IPS-18a (cell line): ENCODE data around the gene GALNT1.

ENCODE experiments used
- H3K27ac ChIP-seq: one replicate; pipeline ENCODE4 v1.5.1; 2013; ENCODE audit warnings: low read length
- H3K27me3 ChIP-seq: one replicate; pipeline ENCODE4 v1.6.1; 2013; ENCODE audit warnings: mild to moderate bottlenecking, low read length; ENCODE audit not compliant: control insufficient read depth, insufficient read depth
- H3K36me3 ChIP-seq: one replicate; pipeline ENCODE4 v1.6.1; 2013; ENCODE audit warnings: low read depth, low read length; ENCODE audit not compliant: control insufficient read depth
- H3K4me1 ChIP-seq: one replicate; pipeline ENCODE4 v1.6.1; 2013; ENCODE audit warnings: low read depth, low read length; ENCODE audit not compliant: control insufficient read depth
- H3K4me3 ChIP-seq: one replicate; pipeline ENCODE4 v1.5.1; 2013; ENCODE audit warnings: low read length
- H3K9ac ChIP-seq: one replicate; pipeline ENCODE4 v1.6.1; 2013; ENCODE audit warnings: mild to moderate bottlenecking, low read length, moderate library complexity
- H3K9me3 ChIP-seq: one replicate; pipeline ENCODE4 v1.6.1; 2013; ENCODE audit warnings: low read depth, low read length; ENCODE audit not compliant: control insufficient read depth

GALNT1 gene

DNA sequence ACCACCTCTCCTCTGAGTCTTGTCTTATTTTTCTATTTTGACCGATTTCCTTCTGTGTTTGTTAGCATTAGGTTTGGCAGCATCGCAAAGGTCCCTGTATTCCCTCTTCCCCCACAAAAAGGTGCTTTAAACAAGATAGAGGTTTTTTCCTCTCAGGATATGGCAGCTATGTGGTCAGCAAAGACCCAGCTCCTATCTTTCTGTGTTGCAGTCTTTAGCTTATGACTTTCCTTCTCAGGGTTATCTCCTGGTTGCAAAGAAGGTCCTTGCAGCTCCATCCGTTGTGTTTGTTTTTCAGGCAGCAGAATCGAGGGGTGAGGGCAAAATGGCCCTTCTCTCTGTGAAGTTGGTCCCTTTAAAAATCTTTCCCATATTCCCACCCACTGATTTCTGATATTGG lies 38.4 kb downstream of the GALNT1 start:
- Histone ChIP-seq H3K36me3 (no peaks in the 10 kb centered on the region), H3K27ac (no peak overlapping the region), H3K9ac (no peak overlapping the region), H3K9me3 (no peaks in the 10 kb centered on the region), H3K4me1 (peaks cover 21% of the 10 kb centered on the region), H3K4me3 (no peak overlapping the region), H3K27me3 (no peaks in the 10 kb centered on the region)

GRCh38 chr18:35620765-35621164 lies 39.2 kb downstream of the GALNT1 start:
- H3K4me3 ChIP-seq = no peak overlapping the region
- no peaks in the 10 kb centered on the region for H3K27me3 ChIP-seq
- no peaks in the 10 kb centered on the region for H3K9me3 ChIP-seq
- H3K36me3 ChIP-seq = no peaks in the 10 kb centered on the region
- H3K27ac ChIP-seq = no peak overlapping the region
- no peak overlapping the region for H3K9ac ChIP-seq
- peaks cover 21% of the 10 kb centered on the region for H3K4me1 ChIP-seq

- H3K27me3 ChIP-seq = no peaks in the 10 kb centered on the region
- no peak overlapping the region for H3K27ac ChIP-seq
- peaks cover 9% of the 10 kb centered on the region for H3K4me1 ChIP-seq
- no peaks in the 10 kb centered on the region for H3K36me3 ChIP-seq
- no peak overlapping the region for H3K4me3 ChIP-seq
- no peak overlapping the region for H3K9ac ChIP-seq
- H3K9me3 ChIP-seq = peaks cover 7% of the 10 kb centered on the region
These were observed 41.7 kb downstream of the GALNT1 start for GRCh38 chr18:35623255-35623654.

DNA sequence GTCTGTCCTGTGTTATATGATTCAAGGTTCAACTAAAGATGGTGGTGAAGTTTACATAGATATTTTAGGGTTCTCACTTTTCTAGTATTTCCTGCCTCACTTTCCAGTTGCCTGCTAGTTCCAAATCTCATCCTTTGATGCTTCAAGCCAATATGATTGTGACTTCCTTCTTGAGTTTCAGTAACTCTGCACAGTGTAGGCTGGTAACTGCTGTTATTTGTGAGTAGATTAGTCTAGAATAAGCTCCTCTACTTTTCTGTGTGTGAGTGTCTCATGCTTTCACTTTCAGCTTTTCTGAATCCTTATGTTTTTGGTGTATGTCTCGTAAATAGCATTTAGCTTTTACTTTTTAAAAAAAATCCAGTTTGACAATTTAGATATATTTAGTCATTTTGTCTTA lies 42.6 kb downstream of the GALNT1 start:
- H3K9ac ChIP-seq = no peak overlapping the region
- peaks cover under 1% of the 10 kb centered on the region for H3K4me1 ChIP-seq
- H3K4me3 ChIP-seq = no peak overlapping the region
- peaks cover 7% of the 10 kb centered on the region for H3K9me3 ChIP-seq
- H3K36me3 ChIP-seq = no peaks in the 10 kb centered on the region
- H3K27me3 ChIP-seq = no peaks in the 10 kb centered on the region
- H3K27ac ChIP-seq = no peak overlapping the region

GRCh38 chr18:35625232-35625631 lies 43.7 kb downstream of the GALNT1 start:
- H3K36me3 ChIP-seq = no peaks in the 10 kb centered on the region

DNA sequence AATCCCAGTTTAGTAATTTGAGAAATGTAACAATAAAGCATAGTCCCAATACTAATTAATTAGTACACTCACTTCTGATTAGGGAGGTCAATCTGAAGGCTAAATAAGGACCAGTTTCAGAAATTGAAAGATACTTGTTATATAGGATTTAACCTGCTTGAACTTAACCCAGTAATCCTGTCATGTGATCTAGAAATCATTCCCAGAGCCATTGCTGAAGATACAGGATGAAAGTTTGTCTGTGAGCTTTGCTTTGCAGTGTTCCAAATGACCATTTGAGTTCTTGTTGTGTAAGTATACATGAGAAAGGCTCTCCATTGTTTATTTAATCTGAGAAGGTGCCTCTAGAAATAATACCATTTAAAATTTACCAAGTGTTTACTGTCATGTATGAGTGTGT lies 52.2 kb downstream of the GALNT1 start:
- no peak overlapping the region for H3K27ac ChIP-seq

More at GRCh38 chr18:35625232-35625631, 43.7 kb downstream of the GALNT1 start:
- Histone ChIP-seq H3K9ac (no peak overlapping the region), H3K27me3 (no peaks in the 10 kb centered on the region), H3K4me3 (no peak overlapping the region), H3K27ac (no peak overlapping the region), H3K4me1 (no peaks in the 10 kb centered on the region), H3K9me3 (peaks cover 7% of the 10 kb centered on the region)

GRCh38 chr18:35634323-35634722 lies 52.8 kb downstream of the GALNT1 start:
- Histone ChIP-seq H3K36me3 (no peaks in the 10 kb centered on the region), H3K27ac (no peak overlapping the region), H3K27me3 (no peaks in the 10 kb centered on the region), H3K9me3 (no peaks in the 10 kb centered on the region), H3K4me3 (no peak overlapping the region), H3K4me1 (peaks cover 11% of the 10 kb centered on the region), H3K9ac (no peak overlapping the region)

More for the DNA sequence above, 52.2 kb downstream of the GALNT1 start:
- no peaks in the 10 kb centered on the region for H3K27me3 ChIP-seq
- H3K36me3 ChIP-seq = no peaks in the 10 kb centered on the region
- peaks cover 11% of the 10 kb centered on the region for H3K4me1 ChIP-seq
- H3K4me3 ChIP-seq = no peak overlapping the region
- no peaks in the 10 kb centered on the region for H3K9me3 ChIP-seq
- H3K9ac ChIP-seq = no peak overlapping the region

- H3K27ac ChIP-seq = no peak overlapping the region
These were observed 53.6 kb downstream of the GALNT1 start for GRCh38 chr18:35635170-35635569.

GRCh38 chr18:35637227-35637626 lies 55.7 kb downstream of the GALNT1 start:
- no peak overlapping the region for H3K4me3 ChIP-seq
- H3K9ac ChIP-seq = no peak overlapping the region
- H3K9me3 ChIP-seq = no peaks in the 10 kb centered on the region
- no peak overlapping the region for H3K27ac ChIP-seq
- H3K4me1 ChIP-seq = peaks cover 11% of the 10 kb centered on the region
- no peaks in the 10 kb centered on the region for H3K27me3 ChIP-seq
- no peaks in the 10 kb centered on the region for H3K36me3 ChIP-seq

More at GRCh38 chr18:35635170-35635569, 53.6 kb downstream of the GALNT1 start:
- no peaks in the 10 kb centered on the region for H3K27me3 ChIP-seq
- no peak overlapping the region for H3K4me3 ChIP-seq
- H3K9me3 ChIP-seq = no peaks in the 10 kb centered on the region
- no peak overlapping the region for H3K9ac ChIP-seq
- H3K36me3 ChIP-seq = no peaks in the 10 kb centered on the region
- H3K4me1 ChIP-seq = peaks cover 11% of the 10 kb centered on the region

DNA sequence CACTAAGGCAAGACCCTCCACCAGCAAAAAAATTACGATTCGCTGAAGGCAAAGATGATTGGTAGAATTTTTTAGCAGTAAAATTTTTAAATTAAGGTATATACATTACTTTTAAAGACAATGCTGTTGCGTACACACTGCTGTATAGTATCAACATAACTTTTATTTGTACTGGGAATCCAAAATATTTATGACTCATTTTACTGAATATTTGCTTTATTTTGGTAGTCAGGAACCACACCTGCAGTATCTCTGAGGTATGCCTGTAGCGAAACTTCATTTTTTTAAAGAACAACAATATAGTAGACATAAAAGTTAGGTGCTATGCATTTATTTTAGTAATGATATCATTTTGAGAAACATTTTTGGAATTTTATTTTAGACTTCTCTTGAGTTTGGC lies 57.8 kb downstream of the GALNT1 start:
- H3K9me3 ChIP-seq = no peaks in the 10 kb centered on the region
- no peak overlapping the region for H3K9ac ChIP-seq
- H3K27me3 ChIP-seq = no peaks in the 10 kb centered on the region
- no peak overlapping the region for H3K4me3 ChIP-seq
- H3K36me3 ChIP-seq = no peaks in the 10 kb centered on the region
- no peak overlapping the region for H3K27ac ChIP-seq
- H3K4me1 ChIP-seq = peaks cover 11% of the 10 kb centered on the region

- no peak overlapping the region for H3K27ac ChIP-seq
- no peaks in the 10 kb centered on the region for H3K9me3 ChIP-seq
- H3K36me3 ChIP-seq = no peaks in the 10 kb centered on the region
These were observed 59.9 kb downstream of the GALNT1 start for GRCh38 chr18:35641467-35641866.

GRCh38 chr18:35641916-35642315 lies 60.4 kb downstream of the GALNT1 start:
- no peaks in the 10 kb centered on the region for H3K36me3 ChIP-seq
- H3K27me3 ChIP-seq = no peaks in the 10 kb centered on the region
- no peaks in the 10 kb centered on the region for H3K9me3 ChIP-seq
- no peak overlapping the region for H3K4me3 ChIP-seq
- H3K27ac ChIP-seq = no peak overlapping the region
- peaks cover 10% of the 10 kb centered on the region for H3K4me1 ChIP-seq
- H3K9ac ChIP-seq = no peak overlapping the region

More at GRCh38 chr18:35641467-35641866, 59.9 kb downstream of the GALNT1 start:
- Histone ChIP-seq H3K4me3 (no peak overlapping the region), H3K27me3 (no peaks in the 10 kb centered on the region), H3K9ac (no peak overlapping the region), H3K4me1 (peaks cover 11% of the 10 kb centered on the region)
